HG03139 (cell line): ENCODE results near the gene DPP6.

Source experiments
- ATAC-seq: cut with Tn5 transposase; IDR thresholded peaks from one replicate; pipeline ENCODE4 v1.9.1; 2021; ENCODE audit not compliant: unreplicated experiment

DPP6 gene

DNA sequence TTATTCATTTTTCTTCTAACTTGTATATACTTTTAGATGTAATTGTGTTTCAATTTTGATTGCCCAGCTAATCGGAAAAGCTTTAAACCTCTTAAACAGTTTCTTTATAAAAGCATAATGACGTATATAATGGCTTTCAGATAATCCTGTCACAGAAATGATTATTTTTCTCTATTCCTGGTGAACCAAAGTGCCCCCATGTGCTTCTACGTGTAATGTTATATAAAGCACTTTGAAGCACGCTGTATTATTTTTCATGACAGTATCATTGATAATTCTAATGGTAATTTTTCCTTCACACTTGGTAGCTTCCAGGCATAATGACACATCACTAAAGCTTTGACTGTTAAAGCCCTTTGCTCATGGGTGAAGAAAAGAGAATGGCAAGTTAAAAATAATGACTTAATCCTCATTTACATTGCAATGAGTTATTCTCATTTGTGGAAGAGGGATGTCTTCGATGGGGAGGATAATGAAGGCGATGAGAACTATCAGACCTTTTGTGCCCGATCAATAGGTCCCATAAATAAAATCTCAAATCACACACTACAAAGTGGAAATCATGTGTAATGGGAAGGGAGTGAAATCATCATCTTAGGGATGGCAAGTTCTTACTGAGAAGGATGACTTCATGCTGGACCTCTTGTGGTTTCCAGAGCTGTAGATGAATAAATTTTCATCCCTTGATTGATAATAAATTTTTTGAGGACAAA, 460.1 kb downstream of the DPP6 start:
- ATAC-seq = no peak

DNA sequence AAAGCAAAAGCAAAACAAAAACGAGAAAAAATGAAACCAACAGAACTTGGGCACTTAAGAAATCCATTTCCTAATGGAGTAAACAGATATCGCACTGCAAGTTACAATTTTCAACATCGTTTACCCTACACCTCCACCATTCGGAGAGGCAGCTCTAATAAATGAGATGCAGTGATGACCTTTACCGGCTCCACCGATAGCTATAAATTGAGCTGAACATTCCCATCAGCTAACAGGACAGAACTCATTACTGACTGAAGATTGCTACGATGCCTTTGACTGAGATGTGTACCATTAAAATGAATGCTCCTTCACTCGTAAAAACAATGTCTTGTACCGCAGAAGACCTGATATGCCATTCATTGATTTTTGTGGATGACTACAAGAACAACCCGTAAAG, 465.6 kb downstream of the DPP6 start:
- ATAC-seq = no peak

DNA sequence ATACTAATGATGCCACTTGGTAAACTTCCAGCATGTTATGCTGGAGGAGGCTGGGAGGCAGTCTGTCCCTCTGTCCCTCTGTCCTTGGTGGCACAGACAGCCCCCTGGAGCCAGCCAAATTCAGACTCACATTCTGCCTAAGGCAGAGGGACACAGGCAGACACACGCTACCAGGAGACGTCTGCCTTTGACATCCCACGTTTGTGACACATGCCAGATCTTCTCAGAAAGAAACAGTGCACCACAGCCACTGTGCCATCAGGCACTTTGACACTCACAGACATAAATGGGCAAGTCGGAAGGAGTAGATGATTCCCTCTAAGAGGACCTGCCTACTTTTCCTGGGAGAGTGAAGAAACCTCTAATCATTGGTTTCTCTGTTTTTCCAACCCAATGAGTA, 467.0 kb downstream of the DPP6 start:
- no peak for ATAC-seq

DNA sequence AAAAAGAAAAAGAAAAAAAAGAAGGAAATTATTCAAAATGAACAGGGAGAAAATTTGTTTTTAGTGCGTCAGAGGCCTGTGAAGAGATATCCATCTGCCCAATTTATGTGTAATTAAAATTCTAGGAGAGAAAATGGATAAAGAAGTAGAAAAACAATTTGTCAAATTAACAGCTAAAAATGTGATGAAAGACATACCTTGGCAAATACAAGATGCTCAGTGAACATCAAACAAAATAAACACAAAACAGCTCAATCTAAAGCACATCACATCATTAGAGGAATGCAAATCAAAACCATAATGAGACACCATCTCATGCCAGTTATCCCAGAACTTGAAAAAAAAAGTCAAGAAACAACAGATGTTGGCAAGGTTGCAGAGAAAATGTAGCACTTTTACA, 477.9 kb downstream of the DPP6 start:
- ATAC-seq = no peak

DNA sequence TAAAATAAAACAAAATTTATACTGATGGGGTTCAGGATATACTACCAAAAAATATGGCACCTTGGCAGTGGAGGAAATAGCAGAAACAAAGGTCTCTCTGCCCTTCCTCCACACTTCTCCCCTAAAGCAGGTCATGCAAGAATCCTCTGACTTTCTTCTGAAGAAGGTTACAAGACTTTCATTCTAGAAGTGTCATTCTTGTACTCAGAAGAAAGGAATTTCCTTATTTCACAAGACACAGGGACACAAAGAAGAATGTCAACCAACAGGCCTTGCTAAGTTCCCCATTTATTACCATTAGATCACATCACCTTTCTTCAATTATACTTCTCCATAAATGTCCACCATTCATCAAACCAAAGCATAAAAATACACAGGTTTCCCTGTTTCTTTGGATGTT, 480.6 kb downstream of the DPP6 start:
- no peak for ATAC-seq

DNA sequence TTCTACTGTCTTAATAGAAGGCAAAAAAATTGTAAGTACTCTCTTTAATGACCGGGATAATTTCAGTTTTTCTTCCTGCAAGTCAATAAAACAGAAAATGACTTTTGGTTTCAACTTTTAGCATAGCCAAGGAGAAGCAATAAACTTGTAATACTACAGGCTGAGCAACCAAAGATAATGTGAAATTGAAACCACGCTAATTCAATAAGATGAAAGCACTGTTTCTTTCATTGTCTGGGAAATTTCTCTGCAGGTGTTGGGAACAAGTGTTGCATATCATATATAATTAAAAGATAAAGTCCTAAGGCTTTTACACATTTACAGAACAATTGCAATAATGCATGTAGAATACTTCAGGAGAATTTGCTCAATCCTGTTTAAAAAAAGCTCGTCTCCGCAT, 488.4 kb downstream of the DPP6 start:
- ATAC-seq = no peak

DNA sequence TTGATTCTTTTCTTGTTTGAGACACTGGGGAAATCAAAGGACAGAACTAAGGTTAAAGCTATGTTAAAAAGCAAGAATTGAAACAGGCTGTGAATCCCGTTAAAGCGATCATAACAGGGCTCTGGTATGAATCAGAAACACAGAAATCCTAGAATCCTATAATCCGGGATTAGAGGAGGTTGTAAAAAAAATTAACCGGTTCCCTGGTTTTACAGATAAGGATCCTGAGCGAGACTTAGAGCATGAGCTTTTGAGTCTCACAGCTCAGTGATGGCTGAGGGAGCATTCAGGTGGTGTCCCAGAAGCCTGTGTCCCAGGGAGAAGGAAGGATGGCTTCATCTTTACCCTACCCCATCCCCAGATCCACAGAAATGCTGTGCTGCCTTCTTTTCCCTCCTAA, 489.4 kb downstream of the DPP6 start:
- no peak for ATAC-seq

DNA sequence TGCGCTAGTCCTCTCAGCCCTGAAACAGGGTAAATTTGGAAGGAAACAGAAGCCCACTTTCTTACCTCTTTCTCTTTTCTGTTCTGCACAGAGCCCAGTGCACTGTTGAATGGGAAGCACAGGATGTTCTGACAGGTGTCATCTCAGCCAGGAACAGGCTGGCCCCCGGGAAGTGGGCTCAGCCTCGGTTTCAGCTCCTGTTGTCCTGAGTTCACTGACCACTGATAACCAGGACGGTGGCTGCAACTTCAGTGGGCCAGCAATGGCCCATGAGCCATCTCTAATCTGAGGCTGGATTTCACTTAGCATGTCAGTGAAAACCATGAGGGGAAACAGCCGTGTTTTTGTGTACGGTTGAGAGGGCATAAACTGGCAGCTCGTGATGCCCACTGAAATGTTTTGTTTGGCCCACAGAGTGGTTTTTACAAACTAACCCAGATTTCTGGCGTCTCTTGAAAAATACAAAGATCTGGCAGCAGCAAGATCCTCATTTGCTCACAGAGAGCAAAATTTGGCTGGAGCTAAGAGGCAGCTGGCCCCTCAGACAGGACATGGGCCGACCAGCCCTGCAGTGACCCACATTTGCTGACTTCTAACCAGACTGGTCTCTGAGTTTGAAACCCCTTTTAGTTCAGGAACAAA, 494.9 kb downstream of the DPP6 start:
- no peak for ATAC-seq

DNA sequence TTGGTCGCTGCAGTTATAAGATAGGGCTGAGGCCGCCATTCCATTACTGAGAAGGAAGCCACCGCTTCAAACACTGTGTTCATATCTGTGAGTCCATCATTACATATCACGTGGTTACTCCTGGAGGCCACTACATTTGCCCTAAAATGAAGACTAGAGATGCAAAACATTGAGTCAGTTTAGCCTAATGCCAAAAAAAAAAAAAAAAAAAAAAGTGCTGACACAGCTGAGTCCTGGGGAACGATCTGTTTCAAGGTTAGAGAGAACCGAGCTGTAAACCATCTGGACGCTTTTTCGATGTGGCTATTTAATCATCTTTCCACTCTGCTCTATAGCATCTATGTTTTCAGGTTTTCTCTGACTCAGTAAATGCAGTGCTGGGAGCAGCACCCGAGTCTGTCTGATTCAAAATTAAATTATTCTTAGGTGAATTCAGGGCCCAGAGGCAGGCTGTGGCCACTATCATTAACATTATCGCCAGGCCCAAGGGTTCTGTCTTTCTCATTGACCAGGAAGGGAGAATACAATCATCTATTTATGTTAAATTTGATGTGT, 501.6 kb downstream of the DPP6 start:
- no peak for ATAC-seq

DNA sequence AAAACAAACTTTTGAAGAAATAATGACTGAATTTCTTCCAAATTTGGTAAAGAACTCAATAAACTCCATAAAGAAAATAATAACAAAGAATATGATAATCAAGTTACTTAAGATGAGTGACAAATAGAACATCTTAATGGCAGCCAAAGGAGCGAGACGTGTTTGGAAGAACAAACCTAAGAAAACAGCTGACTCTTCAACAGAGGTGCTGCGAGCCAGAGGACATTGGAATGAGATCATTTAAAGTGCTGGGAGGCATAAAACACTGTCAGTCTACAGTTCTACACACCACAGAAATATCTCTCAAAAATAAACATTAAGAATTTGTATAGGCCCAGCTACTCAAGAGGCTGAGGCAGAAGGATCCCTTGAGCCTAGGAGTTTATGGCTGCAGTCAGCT, 507.3 kb downstream of the DPP6 start:
- no peak for ATAC-seq

DNA sequence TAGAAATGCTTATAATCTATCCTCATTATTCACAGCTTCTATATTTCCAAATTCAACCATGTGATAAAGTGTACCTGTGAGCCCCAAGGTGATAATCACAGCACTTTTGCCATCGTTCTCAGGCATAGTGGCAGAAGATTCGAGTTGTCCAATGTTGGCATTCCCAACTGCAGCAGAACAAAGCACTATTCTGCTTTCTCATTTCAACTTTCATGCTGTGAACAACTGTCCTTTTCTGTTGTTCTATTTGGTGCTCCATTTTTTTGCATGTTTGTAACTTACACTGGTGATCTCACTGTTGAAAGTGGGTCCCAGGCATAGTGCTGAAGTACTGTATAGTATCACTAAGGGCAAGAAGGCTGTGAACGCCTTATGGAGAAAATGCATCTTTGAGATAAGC, 512.5 kb downstream of the DPP6 start:
- ATAC-seq = no peak

DNA sequence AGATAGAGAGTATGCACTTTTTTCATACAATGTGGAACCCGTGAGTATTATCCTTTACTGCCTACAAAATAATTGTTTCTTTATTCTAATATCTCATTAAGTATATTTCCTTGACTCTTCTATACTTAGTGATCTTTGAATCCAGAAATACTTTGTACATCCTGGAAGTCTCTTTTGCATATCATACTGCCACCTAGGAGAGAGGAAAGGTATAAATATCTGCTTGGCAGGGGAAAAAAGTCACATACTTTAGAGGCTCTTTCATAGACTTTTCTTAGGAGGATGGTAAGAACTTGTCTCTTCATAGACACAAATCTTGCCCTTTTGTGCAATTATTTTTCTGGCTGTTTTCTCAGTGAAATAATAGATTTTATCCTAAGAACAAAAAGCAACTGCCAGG, 514.7 kb downstream of the DPP6 start:
- ATAC-seq = no peak

DNA sequence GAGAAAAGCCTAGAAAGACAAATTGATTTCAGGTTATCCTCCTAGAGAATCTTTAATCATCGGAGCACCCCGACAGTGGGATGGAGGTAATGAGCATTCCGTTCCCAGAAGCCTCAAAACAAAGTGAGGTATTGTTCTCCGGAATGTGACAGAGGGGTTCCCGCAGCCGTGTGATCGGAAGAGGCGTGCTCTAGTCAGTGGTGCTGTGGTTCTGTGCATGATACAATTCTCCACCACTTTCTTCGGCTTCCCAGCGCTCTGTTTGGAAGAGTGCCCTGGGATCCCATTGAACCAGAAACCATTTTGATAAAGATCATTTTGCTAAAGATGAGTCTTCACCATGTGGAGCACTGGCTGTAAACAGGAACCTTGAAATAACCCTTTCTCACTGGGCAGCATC, 516.1 kb downstream of the DPP6 start:
- ATAC-seq = no peak

DNA sequence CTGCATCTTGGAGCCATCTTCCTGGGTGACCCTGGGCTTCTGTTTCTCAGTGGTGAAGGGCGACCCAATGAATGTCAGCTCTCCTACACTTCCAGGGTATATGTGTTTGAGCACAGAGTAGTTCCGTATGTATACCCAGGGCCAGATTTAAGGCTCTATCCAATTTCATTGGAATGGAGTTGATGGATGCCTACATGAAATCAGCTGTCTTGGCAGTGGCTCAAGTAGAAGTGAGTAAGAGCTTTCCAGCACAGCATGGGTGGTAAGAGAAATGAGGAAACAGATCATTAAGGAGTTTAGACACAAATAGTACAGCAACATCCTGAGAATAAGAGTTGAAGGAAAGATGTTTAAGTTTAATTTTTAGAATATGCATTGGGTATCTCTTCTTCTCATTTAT, 517.7 kb downstream of the DPP6 start:
- no peak for ATAC-seq

DNA sequence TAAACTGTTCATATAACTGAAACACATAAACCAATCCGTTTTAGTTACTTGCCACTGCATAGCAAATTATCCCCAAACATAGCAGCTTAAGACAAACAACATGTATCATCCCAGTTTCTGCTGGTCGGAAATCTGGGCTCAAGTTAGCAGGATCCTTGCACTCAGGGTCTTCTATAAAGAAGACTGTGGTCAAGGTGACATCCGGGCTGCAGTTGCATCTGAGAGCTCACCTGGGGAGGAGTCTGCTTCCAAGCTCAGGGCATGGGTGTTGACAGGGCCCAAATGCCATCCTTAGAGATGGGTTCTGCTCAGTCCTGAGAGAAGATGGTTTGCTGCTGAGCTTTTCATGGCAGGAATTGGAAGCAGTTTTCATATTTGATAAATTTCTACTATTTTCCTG, 519.6 kb downstream of the DPP6 start:
- ATAC-seq = no peak

DNA sequence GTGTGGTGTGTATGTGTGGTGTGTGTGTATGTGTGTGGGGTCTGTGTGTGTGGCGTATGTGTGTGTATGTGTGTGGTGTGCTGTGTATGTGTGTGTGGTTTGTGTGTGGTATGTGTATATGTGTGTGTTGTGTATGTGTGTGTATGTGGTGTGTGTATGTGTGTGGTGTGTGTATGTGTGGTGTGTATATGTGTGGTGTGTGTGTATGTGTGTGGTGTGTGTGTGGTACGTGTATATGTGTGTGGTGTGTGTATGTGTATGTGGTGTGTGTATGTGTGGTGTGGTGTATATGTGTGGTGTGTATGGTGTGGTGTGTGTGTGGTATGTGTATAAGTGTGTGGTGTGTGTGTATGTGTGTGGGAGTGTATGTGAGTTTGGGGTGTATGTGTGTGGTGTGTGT, 522.0 kb downstream of the DPP6 start:
- ATAC-seq = no peak

DNA sequence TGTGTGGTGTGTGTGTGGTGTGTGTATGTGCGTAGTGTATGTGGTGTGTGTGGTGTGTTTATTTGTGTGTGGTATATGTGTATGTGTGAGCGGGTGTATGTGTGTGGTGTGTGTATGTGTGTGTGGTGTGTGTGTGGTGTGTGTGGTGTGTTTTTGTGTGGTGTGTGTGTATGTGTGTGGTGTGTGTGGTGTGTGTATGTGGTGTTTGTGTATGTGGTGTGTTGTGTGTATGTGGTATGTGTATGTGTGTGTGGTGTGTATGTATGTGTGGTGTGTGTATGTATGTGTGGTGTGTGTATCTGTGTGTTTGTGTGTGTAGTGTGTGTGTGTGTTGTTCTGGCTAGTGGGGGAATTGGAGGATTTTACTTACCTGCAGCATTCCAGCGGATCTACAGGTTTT, 523.3 kb downstream of the DPP6 start:
- ATAC-seq = no peak

DNA sequence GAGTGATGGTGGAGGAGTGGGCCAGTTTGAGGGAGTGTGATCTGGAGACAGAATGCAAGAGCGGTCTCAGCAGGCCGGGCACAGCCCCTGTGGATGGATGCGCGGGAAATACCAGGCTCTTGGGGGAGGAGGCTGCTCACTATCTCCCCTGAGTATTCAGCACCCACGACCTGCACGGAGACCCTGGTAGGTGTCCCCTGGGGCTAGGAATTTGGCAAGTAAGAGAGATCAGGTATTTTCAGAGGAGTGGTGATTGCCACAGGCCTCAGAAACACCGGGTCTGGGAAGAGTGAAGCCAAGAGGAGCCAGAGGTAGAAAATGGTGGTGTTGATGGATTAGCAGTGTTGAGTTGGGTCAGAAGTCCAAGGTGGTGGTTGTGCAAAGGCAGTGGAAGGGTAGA, 524.4 kb downstream of the DPP6 start:
- ATAC-seq = no peak

DNA sequence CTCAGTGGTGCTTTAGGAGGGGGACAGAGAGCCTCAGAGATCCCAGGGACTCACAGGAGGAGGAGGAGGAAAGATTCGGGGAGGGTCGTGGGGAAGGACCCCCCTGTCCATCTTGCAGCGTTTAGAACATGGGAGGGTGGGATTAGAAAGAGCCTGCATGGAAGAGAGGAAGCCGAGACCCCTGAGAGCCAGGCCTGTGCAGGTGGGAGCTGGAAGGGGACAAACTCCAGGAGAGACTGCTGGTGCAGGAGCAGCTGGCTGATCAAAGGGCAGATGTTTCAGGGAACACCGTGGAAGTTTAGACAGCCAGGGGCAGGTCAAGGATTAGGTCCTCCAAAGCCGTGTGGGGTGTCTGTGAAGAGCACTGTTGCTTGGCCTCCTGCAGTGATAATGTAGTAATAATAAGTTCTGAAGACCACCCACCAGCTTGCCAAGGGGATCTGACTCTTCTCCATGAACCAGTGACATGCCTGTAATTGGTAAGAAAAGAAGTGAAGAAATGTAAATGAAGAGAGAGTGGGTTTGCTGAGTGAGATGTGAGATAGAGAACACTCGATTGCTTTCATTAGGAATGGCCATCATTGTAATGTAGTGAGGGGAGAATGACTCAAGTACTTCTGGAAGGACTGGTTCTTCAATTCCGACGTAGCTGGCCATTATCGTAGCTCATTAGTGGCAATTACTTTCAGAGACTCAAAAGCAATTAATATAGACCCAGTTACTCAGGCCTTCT, 525.1 kb downstream of the DPP6 start:
- ATAC-seq = no peak

DNA sequence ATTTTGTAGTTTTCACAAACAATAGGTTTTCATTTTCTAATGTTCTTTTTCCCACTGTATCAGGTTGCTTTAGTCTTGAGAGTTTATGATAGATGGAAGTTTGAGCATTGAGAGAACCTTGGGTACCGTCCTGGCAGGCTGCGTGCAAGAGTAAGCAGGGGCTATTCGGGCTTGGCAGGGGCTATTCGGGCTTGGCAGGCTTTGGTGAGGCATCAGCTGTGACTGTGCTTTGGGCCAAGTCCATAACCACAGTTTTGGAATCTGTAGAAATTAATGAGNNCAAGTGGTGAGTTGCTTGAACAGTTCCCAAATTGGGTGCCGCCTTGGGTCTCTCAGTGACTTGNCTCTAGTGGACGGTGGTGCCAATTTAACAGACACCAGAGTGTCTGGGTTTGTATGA, 526.1 kb downstream of the DPP6 start:
- ATAC-seq = no peak

DNA sequence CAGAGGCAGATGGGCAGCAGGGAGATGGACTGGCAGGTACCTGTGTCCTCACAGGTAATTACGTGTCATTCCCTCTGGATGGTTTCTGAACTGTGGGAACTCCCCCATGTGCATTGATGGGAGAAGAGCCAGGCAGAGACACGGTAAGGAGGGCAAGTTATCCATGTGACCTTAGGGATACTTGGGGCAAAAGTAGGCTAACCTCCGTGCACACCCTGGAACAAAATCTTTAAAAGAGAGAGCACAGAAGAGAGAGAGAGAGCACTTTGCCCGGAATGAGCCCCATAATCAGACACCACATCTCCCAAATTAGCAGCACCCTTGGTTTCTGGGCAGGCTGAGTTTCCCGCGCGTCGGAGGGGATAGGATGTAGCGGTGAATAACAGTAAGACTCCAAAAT, 527.5 kb downstream of the DPP6 start:
- ATAC-seq = no peak

DNA sequence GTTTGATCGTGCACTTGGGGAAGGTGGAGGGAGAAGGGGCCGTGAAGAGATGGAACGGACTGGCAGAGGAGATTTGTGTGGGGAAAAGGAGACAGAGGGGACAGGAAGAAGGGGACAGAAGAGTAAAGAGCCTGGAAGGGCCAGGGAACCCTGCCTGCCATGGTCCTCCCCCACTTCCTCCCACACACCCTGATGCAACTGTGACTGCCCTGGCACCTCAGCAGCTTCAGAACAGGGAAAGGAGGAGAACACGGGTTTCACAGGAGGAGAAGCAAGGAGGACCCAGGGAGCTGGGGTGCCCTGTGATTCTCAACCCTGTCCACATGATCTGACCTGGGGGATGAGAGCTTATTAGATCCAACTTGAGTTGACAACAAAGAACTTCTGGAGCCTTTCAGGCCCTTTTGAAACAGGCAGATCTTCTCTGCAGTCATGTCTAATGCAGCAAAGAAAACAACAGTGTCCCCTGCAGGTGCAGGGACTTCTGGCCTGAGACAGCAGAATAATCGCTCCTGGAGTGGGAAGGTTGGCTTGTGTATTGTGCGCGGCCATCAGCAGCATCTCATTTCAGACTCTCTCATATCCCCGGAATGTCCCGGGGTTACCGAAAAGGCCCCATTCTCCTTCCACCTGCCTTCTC, 529.2 kb downstream of the DPP6 start:
- no peak for ATAC-seq
